ENCODE measurements around the gene CRYBB2. TPM values are rescaled to one million over a fixed set of nuclear protein-coding genes. Genes with fewer than 3 reads are reported as not detected.
"Not testable (repeated sequence)": the region's sequence is repeated elsewhere in the genome, so short reads cannot be mapped to it uniquely, and the experiment has no call there.

The CRYBB2 gene
- total RNA-seq, 4 donors from 2014 or later: not detected

- no peaks in the 10 kb centered on the region for H3K27me3 ChIP-seq
- no peak overlapping the region for H3K27ac ChIP-seq
- H3K36me3 ChIP-seq: peaks cover 0 to 99% (median 0%) of the 10 kb centered on the region in 3 donors
- WGBS, 2 donors: 88 to 92% methylated on average over 6 of the region's 6 CpGs
- DNase-seq (ENCODE audit: low spot score in 2 of 2): no peak
- H3K4me1 ChIP-seq: no peaks in the 10 kb centered on the region
- H3K4me3 ChIP-seq: no peak overlapping the region
- TF ChIP-seq CTCF (IDR thresholded peaks at IDR 0.05) (no peak), POLR2A (IDR thresholded peaks at IDR 0.05) (no peak), EP300 (IDR thresholded peaks at IDR 0.05) (no peak)
- peaks cover 0 to 11% (median 0%) of the 10 kb centered on the region in 4 donors for H3K9me3 ChIP-seq
Measured at GRCh38 chr22:25176175-25176574, 43.3 kb upstream of the CRYBB2 start.

GRCh38 chr22:25176799-25177198, 42.6 kb upstream of the CRYBB2 start:
- TF ChIP-seq EP300 (IDR thresholded peaks at IDR 0.05) (no peak), CTCF (IDR thresholded peaks at IDR 0.05) (no peak), POLR2A (IDR thresholded peaks at IDR 0.05) (no peak)
- Histone ChIP-seq H3K36me3 (peaks cover 0 to 99% (median 0%) of the 10 kb centered on the region in 3 donors), H3K9me3 (peaks cover 0 to 11% (median 0%) of the 10 kb centered on the region in 4 donors), H3K27me3 (no peaks in the 10 kb centered on the region), H3K27ac (no peak overlapping the region), H3K4me3 (no peak overlapping the region), H3K4me1 (no peaks in the 10 kb centered on the region)
- WGBS, 2 donors: 68 to 75% methylated on average over 3 of the region's 3 CpGs
- no peak for DNase-seq (ENCODE audit: low spot score in 2 of 2)

GRCh38 chr22:25177226-25177625, 42.2 kb upstream of the CRYBB2 start:
- no peak overlapping the region for H3K27ac ChIP-seq
- H3K4me1 ChIP-seq: no peaks in the 10 kb centered on the region
- no peak for TF ChIP-seq EP300 (IDR thresholded peaks at IDR 0.05)
- TF ChIP-seq POLR2A (IDR thresholded peaks at IDR 0.05): no peak
- no peak for TF ChIP-seq CTCF (IDR thresholded peaks at IDR 0.05)
- H3K4me3 ChIP-seq: no peak overlapping the region
- H3K27me3 ChIP-seq: no peaks in the 10 kb centered on the region
- H3K9me3 ChIP-seq: peaks cover 0 to 11% (median 0%) of the 10 kb centered on the region in 4 donors
- no peak for DNase-seq (ENCODE audit: low spot score in 2 of 2)
- WGBS, 2 donors: 91 to 92% methylated on average over 13 of the region's 13 CpGs
- H3K36me3 ChIP-seq: peaks cover 0 to 94% (median 0%) of the 10 kb centered on the region in 3 donors

DNA sequence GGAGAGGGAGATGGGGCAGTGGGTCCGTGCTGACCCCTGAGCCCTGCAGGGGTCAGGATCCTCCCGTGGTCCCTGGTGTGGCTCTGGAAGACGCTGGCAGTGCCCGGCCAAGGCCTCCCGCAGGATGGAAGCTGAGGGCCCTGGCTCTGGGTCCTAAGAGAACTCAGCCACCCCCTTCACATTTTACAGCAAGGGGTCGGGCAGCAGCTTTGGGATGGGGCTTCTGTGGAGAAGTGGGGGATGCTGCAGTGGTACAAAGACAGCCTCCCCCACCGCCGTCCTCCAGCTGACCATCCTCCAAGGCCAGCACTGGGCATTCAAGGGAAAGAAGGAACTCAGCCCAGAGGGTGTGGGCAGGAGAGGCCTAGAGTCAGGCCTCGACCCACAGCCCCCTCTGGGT, 41.5 kb upstream of the CRYBB2 start:
- H3K36me3 ChIP-seq: peaks cover 0 to 88% (median 0%) of the 10 kb centered on the region in 3 donors
- H3K27me3 ChIP-seq: no peaks in the 10 kb centered on the region

DNA sequence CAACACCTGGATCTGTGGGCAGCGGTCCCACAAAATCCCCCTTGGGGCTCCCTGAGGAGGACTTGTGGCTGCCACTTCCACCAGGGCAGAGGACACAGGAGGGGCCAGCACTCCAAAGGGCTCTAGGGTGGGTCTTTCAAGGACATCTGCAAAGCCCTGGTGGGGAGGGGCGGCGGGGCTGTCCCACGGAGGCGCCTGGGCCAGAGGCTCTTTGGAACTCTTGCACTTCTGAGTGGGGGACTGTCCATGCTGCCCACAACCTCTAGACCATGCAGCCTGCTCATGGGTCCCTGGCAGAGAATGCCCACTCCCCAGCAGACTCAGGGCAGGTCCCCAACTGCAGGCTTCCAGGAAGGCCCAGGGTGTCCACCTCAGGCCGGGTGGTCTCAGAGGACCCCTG, 41.1 kb upstream of the CRYBB2 start:
- H3K4me3 ChIP-seq; DNase-seq (ENCODE audit: low spot score in 2 of 2); H3K27ac ChIP-seq; H3K4me1 ChIP-seq; H3K27me3 ChIP-seq: not testable (repeated sequence)
- WGBS, 2 donors: 82 to 89% methylated on average over 3 to 6 of the region's 6 CpGs
- Histone ChIP-seq H3K9me3 (peaks cover 0 to 11% (median 0%) of the 10 kb centered on the region in 4 donors), H3K36me3 (peaks cover 0 to 88% (median 0%) of the 10 kb centered on the region in 3 donors)

More for the DNA sequence above, 41.5 kb upstream of the CRYBB2 start:
- 82 to 92% methylated on average over 8 to 9 of the region's 9 CpGs for WGBS, 2 donors
- Histone ChIP-seq H3K27ac (no peak overlapping the region), H3K9me3 (peaks cover 0 to 11% (median 0%) of the 10 kb centered on the region in 4 donors), H3K4me3 (no peak overlapping the region), H3K4me1 (no peaks in the 10 kb centered on the region)
- DNase-seq (ENCODE audit: low spot score in 2 of 2): no peak
- TF ChIP-seq EP300 (IDR thresholded peaks at IDR 0.05) (no peak), CTCF (IDR thresholded peaks at IDR 0.05) (no peak), POLR2A (IDR thresholded peaks at IDR 0.05) (no peak)

DNA sequence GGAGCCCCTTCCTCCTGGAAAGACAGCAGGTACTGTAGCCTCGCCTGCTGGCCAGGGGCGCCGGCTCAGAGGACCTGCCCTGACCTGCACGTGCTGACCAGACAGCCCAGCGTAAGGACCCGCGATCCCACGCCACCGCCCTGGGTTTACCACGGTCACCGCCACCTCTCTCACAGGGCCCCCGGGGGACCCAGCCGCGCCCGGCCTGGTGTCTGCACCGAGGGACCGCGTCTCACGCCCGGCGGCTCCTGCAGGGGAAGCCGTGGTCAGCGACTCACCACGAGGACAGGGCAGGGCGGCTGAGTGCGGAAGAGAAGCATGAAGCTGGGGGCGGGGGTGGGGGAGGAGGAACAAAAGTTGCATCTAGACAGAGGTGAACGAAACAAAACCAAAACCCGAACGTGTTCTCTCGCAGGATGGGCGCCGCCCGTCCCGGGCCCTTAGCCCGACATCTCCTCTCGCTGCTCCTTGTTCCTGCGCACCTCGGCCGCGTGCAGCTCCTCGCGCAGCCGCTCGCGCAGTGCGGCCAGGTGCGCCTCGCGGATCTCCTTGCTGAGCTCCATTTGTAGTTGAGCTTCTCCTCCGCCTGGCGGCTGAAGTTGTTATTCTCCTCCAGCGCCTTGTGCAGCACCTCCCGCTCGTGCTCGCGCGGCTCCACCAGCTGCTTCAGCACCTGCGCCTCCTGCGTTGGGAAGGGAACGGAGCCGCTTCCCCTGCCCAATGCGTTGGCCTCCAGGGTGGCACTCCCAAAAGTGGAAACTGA, 40.4 kb upstream of the CRYBB2 start:
- not testable (repeated sequence) for DNase-seq (ENCODE audit: low spot score in 2 of 2); H3K27me3 ChIP-seq; H3K4me1 ChIP-seq; H3K27ac ChIP-seq; H3K4me3 ChIP-seq
- Histone ChIP-seq H3K36me3 (peaks cover 0 to 88% (median 0%) of the 10 kb centered on the region in 3 donors), H3K9me3 (peaks cover 0 to 11% (median 0%) of the 10 kb centered on the region in 4 donors)
- 74% methylated on average over 35 to 37 of the region's 63 CpGs for WGBS, 2 donors

Measured in tibial nerve (tissue), 4 donors.